GM15510 (cell line): ENCODE results near the gene SEBOX.

Source experiments
- POLR2A ChIP-seq: IDR thresholded peaks from 3 replicates; pipeline ENCODE4 v1.6.1; 2011; ENCODE audit warnings: borderline replicate concordance; ENCODE audit not compliant: insufficient read length; ENCODE audit errors: extremely low read depth

SEBOX gene, protein sequence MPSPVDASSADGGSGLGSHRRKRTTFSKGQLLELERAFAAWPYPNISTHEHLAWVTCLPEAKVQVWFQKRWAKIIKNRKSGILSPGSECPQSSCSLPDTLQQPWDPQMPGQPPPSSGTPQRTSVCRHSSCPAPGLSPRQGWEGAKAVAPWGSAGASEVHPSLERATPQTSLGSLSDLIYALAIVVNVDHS

DNA sequence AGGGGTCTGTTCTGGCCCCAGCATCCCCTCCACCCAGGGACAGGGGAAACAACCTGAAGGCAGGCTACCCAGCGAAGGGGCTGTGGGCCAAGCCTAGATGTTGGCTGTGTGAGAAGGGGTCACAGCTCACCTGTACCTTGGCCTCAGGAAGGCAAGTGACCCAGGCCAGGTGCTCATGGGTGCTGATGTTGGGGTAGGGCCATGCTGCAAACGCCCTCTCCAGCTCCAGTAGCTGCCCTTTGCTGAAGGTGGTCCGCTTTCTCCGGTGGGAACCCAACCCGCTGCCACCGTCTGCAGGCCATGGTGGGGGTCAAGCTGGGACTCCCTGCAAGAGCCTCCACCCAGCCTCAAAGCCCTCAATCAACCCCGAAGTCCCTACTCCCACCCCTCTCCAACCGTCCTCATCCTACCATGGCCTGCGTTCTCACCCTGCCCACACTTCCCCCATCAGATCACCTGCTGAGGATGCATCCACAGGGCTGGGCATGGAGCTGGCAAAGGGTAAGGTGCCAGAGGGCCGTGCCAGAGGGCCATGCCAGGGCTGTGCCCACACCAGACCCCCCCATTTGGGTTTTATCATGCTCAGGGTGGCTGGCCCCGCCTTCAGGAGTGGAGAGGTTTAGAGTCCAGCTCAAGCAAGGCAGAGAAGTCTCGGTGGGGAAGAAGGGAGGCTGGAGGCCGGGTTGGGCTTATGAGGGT lies at the start of gene SEBOX:
Gene SEBOX (minus strand): TSS at position 535 of the 699 bp plus-strand sequence. CDS start 48 bp downstream, at position 487.
- no peak for TF ChIP-seq POLR2A

DNA sequence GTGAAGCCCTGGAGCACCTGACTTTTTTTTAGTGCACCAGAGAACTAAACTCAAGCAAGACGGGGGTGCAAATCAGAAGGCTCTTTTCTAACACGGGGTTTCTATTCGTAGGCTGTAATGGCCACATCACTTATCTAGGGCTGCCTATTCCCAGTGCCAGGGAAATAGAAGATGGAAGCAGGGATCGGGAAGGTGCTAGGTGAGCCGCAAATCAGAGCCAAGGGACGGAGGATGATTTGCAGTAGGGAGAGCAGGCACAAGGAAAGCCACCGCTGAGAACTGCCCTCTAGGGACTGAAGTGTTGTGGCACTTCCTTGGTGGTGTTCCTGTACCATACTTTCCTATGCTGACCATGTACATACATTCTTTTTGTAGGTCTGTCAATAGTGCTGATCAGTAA lies 48.8 kb upstream of the SEBOX start:
- no peak for TF ChIP-seq POLR2A

DNA sequence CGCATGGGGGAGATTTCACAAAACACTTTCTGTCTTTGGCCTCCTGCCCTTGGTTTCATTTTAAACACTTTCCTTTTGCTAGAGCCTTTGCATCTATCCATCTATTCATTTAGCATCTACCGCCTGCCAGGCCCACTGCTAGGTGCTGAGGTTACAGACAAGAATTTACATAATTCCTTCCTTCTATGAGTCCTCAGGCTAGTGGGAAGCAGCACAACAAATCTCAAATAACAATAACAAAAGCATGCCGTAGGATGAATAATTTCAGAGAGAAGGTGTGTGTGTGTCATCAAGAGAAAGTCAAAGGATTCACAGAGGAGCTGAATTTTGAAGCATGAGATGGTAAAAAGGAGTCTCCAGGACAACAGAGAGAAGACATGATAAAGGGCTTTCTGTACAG lies 47.1 kb upstream of the SEBOX start:
- no peak for TF ChIP-seq POLR2A

DNA sequence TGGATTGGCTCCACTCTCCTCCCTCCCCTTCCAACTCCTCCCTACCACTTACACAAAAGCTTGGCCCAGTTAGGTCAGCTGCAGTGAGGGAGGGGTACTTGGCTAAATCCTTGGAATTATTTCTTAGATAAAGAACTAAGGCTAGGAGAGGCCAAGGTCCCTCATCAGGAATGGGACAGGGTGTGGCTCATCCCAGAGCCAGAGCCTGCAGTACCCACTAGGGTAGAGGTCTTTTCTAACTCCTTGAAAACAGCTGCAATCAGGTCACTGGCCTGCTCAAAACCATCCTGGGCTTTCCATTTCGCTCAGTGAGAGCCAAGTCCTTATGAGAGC lies 42.9 kb upstream of the SEBOX start:
- TF ChIP-seq POLR2A, result no peak

DNA sequence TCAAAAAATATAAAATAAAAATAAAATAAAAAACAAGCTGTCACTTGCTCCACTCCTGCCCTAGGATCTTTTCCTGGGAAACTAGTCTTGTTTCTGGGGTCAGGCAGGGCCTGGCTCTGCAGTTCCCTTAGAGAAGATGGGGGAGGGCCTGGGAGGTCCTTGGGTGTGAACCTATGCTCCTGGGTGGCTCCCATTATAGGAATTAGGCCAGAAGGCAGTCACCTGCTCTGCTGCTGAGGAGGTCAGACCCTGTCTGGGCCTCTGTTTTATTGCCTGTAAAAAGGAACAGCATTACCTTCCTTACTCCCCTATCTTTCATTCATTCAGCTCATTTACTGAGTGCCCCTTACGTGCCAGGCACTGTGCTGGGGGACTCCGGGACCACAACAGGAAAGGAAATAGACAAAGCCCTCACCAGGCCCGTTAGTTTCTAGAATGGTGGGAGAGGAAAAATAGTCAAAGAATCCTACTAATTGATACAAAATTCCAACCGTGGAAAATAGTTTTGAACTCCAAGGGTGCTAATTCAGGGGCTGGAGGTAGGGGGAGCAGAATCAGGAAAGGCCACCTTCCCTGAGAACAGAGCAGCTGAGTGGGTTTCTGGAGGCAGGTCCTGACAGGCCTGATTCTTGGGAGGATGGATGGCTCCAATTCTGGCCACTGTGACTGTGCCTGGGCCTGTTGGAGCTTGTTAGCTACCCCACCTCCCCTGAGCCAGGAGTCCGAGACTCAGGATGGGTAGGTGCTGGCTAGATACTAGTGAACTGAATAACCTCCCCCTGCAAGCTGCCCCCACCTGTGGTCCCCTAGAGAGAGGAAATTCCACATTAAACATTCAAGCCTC lies 42.4 kb upstream of the SEBOX start:
- no peak for TF ChIP-seq POLR2A

DNA sequence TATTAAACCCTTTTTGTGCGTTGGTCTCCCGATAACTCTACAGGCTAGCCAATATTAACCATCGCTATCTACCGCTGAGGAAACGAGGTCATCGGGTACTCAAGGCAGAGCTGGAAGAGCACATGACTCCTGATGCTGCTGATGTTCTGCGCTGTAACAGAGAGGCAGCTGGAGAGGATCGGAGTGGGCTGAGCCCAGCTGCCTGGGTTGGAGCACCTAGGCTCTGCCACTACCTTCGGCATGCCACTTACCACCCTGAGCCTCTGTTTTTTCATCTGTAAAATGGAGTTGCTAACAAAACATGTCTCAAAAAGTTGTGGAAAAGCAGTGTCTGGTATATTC lies 41.4 kb upstream of the SEBOX start:
- no peak for TF ChIP-seq POLR2A

DNA sequence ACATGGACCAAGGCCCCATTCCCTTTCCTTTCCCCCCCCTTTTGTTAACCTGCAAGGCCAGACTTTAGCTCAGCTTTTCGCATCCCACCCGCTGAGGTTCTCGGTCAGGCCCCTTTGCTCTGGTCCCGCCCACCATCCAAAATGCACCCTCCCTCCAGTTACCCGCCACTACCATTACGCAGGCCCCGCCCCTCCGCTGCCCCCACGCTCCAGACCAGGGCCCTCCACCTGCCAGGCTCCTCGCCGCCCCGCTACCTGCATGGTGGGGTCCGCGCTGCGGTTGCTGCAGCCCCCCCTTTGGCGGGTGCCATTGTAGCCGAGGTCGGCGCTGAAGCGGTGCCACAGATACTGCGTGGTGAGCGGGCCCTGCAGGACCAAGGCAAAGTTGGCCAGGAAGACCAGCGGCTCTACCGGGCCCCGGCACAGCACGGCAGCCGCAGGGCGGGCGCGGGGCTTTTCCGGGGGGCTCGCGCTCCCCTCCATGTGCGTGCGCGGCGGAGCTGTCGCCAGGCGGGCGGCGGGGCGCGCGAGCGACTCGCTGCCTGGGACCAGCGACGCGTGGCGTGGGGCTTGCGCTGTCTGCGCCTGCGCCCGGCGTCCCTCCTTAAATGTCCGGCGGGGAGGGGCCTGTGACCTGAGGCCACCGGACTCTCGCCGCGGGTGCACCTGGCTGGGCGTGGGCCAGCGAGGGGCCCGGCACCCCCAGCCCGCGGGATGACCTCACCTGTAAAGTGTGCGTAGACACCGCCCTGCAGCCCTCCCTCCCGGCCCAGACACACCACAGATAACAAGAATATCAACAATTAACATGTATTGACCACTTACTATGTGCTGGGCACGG lies 40.9 kb upstream of the SEBOX start, which contains the start of gene SLC46A1:
Gene SLC46A1 (minus strand): TSS at position 581 of the 841 bp plus-strand sequence. CDS start 98 bp downstream, at position 483.
- TF ChIP-seq POLR2A, result peak; percentile 51

DNA sequence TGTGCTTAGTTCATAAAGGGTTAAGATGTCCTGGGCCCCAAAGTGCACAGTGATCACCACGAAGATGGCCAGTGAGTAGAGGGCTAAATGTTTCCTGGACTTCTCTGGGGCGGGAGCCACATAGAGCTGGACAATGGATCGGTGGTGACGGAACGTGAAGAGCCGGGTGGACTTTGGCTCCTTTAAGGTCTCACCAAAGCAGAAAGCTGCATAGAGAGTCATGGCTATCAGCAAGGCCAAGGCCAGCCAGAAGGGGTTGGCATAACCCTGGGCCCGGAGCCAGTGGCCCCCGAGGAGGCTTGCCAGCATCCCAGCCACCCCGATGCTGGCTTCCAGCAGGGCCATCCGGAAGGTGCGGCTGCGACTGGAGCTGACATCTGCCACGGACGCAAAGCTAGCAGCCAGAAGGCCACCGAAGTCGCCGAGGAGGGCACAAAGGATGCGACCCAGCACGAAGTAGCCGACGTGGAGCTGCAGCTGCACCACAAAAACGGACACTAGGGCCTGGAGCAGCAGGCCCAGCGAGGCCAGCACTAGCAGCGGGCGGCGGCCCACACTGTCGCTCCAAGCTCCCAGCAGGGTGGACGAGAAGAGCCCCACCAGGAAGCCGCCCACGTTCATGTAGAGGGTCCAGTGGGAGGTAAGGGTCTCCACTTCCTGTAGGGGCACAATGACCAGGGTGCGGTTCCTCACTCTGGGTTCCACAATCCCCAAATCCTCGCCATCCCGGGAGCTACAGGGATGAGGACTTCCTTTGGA lies 40.0 kb upstream of the SEBOX start:
- TF ChIP-seq POLR2A, result no peak

DNA sequence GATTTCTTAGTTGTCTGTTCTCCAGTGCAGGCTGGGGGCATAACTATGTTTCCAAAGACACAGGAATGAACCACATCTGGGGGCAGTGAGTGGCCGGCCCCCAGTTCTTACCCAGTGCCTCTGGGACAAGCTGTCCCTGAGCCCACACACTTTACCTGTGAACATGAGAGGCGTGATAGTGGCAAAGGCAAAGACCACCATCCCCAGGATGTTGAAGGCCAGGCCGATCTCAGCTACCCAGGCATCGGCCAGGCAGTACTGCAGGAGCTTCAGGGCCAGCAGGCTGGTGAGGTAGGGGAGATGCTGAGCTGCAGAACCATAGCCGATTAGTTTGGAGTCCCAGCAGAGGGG lies 39.4 kb upstream of the SEBOX start:
- no peak for TF ChIP-seq POLR2A

DNA sequence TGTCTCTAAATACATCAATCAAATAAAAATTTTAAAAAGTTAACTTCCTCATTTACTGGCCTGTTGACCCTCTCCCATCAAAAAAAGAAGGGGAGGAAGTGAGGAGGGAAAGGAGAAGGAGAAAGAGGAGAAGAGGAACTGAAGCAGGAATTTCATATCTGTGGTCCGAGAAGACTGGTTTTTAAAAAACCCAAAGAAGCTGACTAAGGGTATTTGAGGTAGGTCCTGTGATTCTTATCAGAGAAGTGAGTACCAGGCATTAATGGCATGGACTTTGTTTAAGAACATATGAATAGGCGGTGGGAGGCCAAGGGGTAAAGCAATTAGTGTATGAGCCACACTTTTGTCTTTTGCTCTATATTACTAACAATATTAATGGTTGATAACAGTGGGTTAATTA lies 39.0 kb upstream of the SEBOX start:
- no peak for TF ChIP-seq POLR2A

DNA sequence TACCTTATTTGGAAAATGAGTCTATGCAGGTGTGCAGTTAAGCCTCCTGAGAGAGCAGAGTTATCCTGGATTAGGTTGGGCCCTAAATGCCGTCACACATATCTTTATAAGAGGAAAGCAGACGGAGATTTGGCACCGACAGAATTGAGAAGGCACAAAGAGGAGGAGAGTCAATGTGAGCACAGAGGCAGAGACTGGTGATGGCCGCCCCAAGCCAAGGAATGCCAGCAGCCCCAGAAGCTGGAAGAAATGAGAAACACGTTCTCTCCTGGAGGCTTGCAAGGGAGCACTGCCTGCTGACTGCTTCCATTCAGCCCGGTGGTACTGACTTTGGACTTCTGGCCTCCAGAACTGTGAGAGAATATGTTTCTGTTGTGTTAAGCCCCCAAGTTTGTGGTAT lies 37.8 kb upstream of the SEBOX start:
- no peak for TF ChIP-seq POLR2A

DNA sequence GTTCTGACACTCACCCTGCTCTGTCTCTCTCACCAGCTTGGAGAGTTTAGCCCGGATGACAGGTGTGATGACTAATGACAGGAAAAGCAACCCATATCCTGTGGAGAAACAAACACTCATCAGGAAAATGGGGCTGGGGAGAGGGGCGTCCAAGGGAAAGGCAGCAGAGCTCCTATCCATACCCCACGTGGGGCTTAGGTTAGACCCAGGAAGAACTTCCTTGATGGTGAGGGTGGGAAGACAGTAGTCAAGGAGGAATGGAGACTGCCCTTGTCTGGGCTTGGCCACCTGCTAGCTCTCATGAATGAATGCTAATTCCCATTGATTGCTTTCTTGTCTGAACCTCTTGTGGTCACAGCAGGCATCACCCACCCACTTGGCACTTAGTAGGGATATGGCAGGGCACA lies 37.2 kb upstream of the SEBOX start:
- TF ChIP-seq POLR2A, result no peak

DNA sequence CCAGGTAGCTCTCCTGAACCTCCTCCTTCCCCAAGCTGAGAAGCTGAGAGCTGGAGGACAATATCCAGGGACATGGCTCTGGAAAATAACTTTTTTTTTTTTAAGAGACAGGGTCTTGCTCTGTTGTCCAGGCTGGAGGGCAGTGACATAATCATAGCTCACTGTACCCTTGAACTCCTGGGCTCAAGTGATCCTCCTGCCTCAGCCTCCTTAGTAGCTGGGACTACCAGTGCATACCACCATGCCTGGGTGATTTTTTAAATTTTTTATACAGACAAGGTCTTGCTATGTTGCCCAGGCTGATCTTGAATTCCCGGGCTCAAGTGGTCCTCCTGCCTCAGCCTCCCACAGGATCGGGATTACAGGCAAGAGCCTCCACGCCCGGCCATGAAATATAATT lies 34.8 kb upstream of the SEBOX start:
- no peak for TF ChIP-seq POLR2A
